Loucy (cell line): ENCODE results near the gene GNAS-AS1.

Experiments
- H2AFZ ChIP-seq: fragments of 200-600 bp; sonication (generic); 2 replicates; pipeline ENCODE4 v1.6.0; 2016; ENCODE audit warnings: antibody characterized with exemption, mild to moderate bottlenecking, low read length, moderate library complexity
- H3F3A ChIP-seq: fragments of 200-600 bp; 2 replicates; pipeline ENCODE4 v1.6.0; 2016; ENCODE audit warnings: antibody characterized with exemption, low read depth, mild to moderate bottlenecking
- H3K27me3 ChIP-seq: fragments of 200-600 bp; sonication (generic); 2 replicates; pipeline ENCODE4 v1.6.1; 2014; ENCODE audit warnings: low read length, mild to moderate bottlenecking; ENCODE audit not compliant: insufficient read depth, poor library complexity, severe bottlenecking
- H3K36me3 ChIP-seq: fragments of 200-600 bp; sonication (generic); 2 replicates; pipeline ENCODE4 v1.6.1; 2016; ENCODE audit warnings: low read length; ENCODE audit not compliant: insufficient read depth
- H3K4me1 ChIP-seq: fragments of 200-600 bp; sonication (generic); 2 replicates; pipeline ENCODE4 v1.5.1; 2014; ENCODE audit warnings: low read length, mild to moderate bottlenecking; ENCODE audit not compliant: insufficient read depth, poor library complexity, severe bottlenecking
- H3K4me2 ChIP-seq: fragments of 200-600 bp; sonication (generic); 2 replicates; pipeline ENCODE4 v1.6.0; 2014; ENCODE audit warnings: antibody characterized with exemption, low read length, low read depth, mild to moderate bottlenecking; ENCODE audit not compliant: poor library complexity, severe bottlenecking
- H3K4me3 ChIP-seq: fragments of 200-600 bp; sonication (generic); 2 replicates; pipeline ENCODE4 v1.5.1; 2014; ENCODE audit warnings: low read length, mild to moderate bottlenecking, mixed read lengths; ENCODE audit not compliant: poor library complexity, severe bottlenecking
- H3K79me2 ChIP-seq: fragments of 200-600 bp; sonication (generic); 2 replicates; pipeline ENCODE4 v1.6.1; 2014; ENCODE audit warnings: low read length; ENCODE audit not compliant: insufficient read depth
- H3K9ac ChIP-seq: fragments of 200-600 bp; sonication (generic); 2 replicates; pipeline ENCODE4 v1.6.0; 2014; ENCODE audit warnings: mild to moderate bottlenecking, low read depth, low read length, moderate library complexity; ENCODE audit not compliant: poor library complexity, severe bottlenecking
- H3K9me2 ChIP-seq: fragments of 200-600 bp; sonication (generic); replicated peaks from 2 replicates; pipeline ENCODE4 v1.6.1; 2016; ENCODE audit warnings: low read depth, low read length, mixed read lengths
- H3K9me3 ChIP-seq: fragments of 200-600 bp; sonication (generic); 2 replicates; pipeline ENCODE4 v1.6.1; 2014; ENCODE audit warnings: mild to moderate bottlenecking, antibody characterized with exemption, low read length, low read depth; ENCODE audit not compliant: insufficient read depth
- H4K20me1 ChIP-seq: fragments of 200-600 bp; sonication (generic); 2 replicates; pipeline ENCODE4 v1.6.0; 2014; ENCODE audit warnings: antibody characterized with exemption, low read length, mild to moderate bottlenecking; ENCODE audit not compliant: insufficient read depth, poor library complexity, severe bottlenecking
- EZH2phosphoT487 ChIP-seq: fragments of 200-600 bp; IDR thresholded peaks from 2 replicates; pipeline ENCODE4 v1.6.1; 2018; ENCODE audit warnings: antibody characterized with exemption, mild to moderate bottlenecking, moderate library complexity, borderline replicate concordance
- TF ChIP-seq, protein P1 (sequence below): fragments of 200-600 bp; sonication (generic); conservative IDR thresholded peaks from 2 replicates; pipeline ENCODE4 v1.5.1; 2014; ENCODE audit warnings: mild to moderate bottlenecking, antibody characterized with exemption, low read length

The GNAS-AS1 gene

DNA sequence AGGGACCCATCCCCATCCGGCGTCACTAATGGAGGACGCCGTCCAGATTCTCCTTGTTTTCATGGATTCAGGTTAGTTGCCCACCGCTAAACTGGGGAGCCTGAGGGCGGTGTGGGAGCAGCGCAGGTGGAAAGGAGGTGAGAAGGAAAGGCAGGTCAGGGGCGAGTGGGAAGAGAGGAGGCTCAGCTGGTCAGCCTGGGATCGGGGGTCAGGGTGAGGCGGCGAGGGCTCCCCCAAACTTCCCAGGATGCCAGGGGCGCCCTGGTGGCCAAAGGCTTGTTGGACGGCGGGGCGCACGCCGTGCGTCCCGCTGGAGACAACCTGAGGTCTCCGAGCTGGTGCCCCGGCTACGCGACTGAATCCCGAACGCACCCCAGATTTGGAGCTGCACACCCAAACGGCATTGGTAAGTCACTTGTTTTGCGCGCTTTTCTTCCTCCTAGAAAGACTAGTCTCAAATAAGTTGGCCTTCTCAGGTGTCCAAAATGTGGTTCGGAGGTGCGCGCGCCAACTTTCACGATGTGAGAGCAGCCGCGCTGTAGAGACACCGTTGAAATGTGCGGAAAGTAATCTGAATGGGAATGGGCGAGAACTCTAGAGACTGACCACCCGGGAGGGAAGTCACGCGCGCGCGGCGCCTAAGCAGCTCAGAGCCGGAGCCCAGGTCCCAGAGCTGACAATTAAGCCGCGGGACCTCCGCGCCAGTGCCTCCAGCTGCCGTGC is 9.7 kb downstream of the GNAS-AS1 start:
- H3K4me2 ChIP-seq = no peak overlapping the region
- no peaks in the 10 kb centered on the region for H3K27me3 ChIP-seq
- no peaks in the 10 kb centered on the region for H3F3A ChIP-seq
- H3K9me3 ChIP-seq = no peaks in the 10 kb centered on the region
- H3K4me1 ChIP-seq = no peaks in the 10 kb centered on the region
- H2AFZ ChIP-seq = no peak overlapping the region
- H3K4me3 ChIP-seq = no peak overlapping the region
- H3K9ac ChIP-seq = no peak overlapping the region
- no peaks in the 10 kb centered on the region for H3K9me2 ChIP-seq
- no peaks in the 10 kb centered on the region for H3K79me2 ChIP-seq
- no peaks in the 10 kb centered on the region for H3K36me3 ChIP-seq
- TF ChIP-seq, protein P1, sequence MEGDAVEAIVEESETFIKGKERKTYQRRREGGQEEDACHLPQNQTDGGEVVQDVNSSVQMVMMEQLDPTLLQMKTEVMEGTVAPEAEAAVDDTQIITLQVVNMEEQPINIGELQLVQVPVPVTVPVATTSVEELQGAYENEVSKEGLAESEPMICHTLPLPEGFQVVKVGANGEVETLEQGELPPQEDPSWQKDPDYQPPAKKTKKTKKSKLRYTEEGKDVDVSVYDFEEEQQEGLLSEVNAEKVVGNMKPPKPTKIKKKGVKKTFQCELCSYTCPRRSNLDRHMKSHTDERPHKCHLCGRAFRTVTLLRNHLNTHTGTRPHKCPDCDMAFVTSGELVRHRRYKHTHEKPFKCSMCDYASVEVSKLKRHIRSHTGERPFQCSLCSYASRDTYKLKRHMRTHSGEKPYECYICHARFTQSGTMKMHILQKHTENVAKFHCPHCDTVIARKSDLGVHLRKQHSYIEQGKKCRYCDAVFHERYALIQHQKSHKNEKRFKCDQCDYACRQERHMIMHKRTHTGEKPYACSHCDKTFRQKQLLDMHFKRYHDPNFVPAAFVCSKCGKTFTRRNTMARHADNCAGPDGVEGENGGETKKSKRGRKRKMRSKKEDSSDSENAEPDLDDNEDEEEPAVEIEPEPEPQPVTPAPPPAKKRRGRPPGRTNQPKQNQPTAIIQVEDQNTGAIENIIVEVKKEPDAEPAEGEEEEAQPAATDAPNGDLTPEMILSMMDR = no peak
- TF ChIP-seq EZH2phosphoT487 = no peak
- H4K20me1 ChIP-seq = no peaks in the 10 kb centered on the region

DNA sequence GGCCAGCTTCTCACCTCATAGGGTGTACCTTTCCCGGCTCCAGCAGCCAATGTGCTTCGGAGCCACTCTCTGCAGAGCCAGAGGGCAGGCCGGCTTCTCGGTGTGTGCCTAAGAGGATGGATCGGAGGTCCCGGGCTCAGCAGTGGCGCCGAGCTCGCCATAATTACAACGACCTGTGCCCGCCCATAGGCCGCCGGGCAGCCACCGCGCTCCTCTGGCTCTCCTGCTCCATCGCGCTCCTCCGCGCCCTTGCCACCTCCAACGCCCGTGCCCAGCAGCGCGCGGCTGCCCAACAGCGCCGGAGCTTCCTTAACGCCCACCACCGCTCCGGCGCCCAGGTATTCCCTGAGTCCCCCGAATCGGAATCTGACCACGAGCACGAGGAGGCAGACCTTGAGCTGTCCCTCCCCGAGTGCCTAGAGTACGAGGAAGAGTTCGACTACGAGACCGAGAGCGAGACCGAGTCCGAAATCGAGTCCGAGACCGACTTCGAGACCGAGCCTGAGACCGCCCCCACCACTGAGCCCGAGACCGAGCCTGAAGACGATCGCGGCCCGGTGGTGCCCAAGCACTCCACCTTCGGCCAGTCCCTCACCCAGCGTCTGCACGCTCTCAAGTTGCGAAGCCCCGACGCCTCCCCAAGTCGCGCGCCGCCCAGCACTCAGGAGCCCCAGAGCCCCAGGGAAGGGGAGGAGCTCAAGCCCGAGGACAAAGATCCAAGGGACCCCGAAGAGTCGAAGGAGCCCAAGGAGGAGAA is 10.5 kb downstream of the GNAS-AS1 start:
- Histone ChIP-seq H3K9ac (no peak overlapping the region), H3K9me2 (no peaks in the 10 kb centered on the region), H2AFZ (peak overlapping the region; percentile 71; the same call in 1 of the 2 replicates), H3K4me2 (peak overlapping the region; percentile 39), H3K9me3 (no peaks in the 10 kb centered on the region), H3F3A (no peaks in the 10 kb centered on the region), H3K4me1 (no peaks in the 10 kb centered on the region), H3K36me3 (no peaks in the 10 kb centered on the region), H3K27me3 (no peaks in the 10 kb centered on the region), H3K79me2 (no peaks in the 10 kb centered on the region), H3K4me3 (peak overlapping the region; percentile 45), H4K20me1 (no peaks in the 10 kb centered on the region)
- TF ChIP-seq EZH2phosphoT487 = no peak
- TF ChIP-seq, protein P1 = no peak

DNA sequence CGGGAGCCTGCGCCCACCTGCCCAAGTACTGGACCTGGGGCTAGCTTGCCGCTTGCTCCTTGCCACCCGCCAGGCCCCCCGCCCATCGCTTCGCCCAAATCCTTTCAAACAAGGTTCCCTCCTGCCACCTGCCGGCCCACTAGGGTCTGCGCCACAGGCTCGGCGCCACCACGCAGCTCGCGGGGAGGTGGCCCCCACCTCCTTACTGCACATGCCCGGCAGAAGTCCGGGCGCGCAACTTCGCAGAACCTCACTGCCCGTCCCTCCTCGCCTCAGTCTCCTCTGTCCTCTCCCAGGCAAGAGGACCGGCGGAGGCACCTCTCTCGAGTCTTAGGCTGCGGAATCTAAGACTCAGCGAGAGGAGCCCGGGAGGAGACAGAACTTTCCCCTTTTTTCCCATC is 11.2 kb downstream of the GNAS-AS1 start:
- TF ChIP-seq, protein P1 = peak; percentile 58
- TF ChIP-seq EZH2phosphoT487 = no peak
- Histone ChIP-seq H3K4me3 (peak overlapping the region; percentile 45), H3K4me2 (peak overlapping the region; percentile 39), H3K36me3 (no peaks in the 10 kb centered on the region), H3K9me2 (no peaks in the 10 kb centered on the region), H2AFZ (peak overlapping the region; percentile 71), H4K20me1 (no peaks in the 10 kb centered on the region), H3K79me2 (no peaks in the 10 kb centered on the region), H3K9ac (no peak overlapping the region), H3K27me3 (no peaks in the 10 kb centered on the region), H3K4me1 (no peaks in the 10 kb centered on the region), H3F3A (no peaks in the 10 kb centered on the region), H3K9me3 (no peaks in the 10 kb centered on the region)
